ENCODE measurements around the gene CUBN.
"Not testable (repeated sequence)": the region's sequence is repeated elsewhere in the genome, so short reads cannot be mapped to it uniquely, and the experiment has no call there.

DNA sequence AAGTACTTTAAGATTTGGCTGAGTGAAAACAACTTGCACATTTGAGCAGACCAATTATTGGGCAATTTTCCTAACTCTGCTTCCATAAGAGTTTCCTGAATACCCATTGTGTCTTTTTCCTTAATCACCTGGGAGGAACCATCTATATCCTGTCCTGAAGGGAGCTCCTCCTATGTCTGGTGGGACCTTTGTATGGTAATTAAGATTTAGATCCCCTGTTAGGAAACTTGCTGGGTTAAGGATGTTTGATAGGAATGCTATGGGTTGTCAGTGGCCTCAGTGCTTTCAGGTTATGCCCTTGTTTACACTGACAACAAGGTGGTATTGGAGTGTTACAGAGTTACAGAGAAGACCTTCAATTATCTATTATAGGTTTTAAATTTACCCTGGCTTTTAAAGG lies 116.9 kb downstream of the CUBN start:
- not testable (repeated sequence) for TF ChIP-seq POLR2A, EP300 (IDR thresholded peaks at IDR 0.05)
- TF ChIP-seq, protein P1, sequence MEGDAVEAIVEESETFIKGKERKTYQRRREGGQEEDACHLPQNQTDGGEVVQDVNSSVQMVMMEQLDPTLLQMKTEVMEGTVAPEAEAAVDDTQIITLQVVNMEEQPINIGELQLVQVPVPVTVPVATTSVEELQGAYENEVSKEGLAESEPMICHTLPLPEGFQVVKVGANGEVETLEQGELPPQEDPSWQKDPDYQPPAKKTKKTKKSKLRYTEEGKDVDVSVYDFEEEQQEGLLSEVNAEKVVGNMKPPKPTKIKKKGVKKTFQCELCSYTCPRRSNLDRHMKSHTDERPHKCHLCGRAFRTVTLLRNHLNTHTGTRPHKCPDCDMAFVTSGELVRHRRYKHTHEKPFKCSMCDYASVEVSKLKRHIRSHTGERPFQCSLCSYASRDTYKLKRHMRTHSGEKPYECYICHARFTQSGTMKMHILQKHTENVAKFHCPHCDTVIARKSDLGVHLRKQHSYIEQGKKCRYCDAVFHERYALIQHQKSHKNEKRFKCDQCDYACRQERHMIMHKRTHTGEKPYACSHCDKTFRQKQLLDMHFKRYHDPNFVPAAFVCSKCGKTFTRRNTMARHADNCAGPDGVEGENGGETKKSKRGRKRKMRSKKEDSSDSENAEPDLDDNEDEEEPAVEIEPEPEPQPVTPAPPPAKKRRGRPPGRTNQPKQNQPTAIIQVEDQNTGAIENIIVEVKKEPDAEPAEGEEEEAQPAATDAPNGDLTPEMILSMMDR (IDR thresholded peaks at IDR 0.05): not testable (repeated sequence)
